Hepatocyte (in vitro differentiated cells): Measurements from ENCODE around the gene MAP4K5.

Source experiments
- EZH2phosphoT487 ChIP-seq: fragments of 200-600 bp; sonication (generic); IDR thresholded peaks from one replicate; pipeline ENCODE4 v1.6.1; 2018; ENCODE audit warnings: antibody characterized with exemption, mild to moderate bottlenecking, low read depth, moderate library complexity; ENCODE audit not compliant: unreplicated experiment, severe bottlenecking
- TF ChIP-seq, protein P1 (sequence below): fragments of 200-600 bp; sonication (generic); IDR thresholded peaks from 2 replicates; pipeline ENCODE4 v1.5.1; 2016; ENCODE audit warnings: antibody characterized with exemption, mild to moderate bottlenecking; ENCODE audit not compliant: poor library complexity

- TF ChIP-seq, protein P1, sequence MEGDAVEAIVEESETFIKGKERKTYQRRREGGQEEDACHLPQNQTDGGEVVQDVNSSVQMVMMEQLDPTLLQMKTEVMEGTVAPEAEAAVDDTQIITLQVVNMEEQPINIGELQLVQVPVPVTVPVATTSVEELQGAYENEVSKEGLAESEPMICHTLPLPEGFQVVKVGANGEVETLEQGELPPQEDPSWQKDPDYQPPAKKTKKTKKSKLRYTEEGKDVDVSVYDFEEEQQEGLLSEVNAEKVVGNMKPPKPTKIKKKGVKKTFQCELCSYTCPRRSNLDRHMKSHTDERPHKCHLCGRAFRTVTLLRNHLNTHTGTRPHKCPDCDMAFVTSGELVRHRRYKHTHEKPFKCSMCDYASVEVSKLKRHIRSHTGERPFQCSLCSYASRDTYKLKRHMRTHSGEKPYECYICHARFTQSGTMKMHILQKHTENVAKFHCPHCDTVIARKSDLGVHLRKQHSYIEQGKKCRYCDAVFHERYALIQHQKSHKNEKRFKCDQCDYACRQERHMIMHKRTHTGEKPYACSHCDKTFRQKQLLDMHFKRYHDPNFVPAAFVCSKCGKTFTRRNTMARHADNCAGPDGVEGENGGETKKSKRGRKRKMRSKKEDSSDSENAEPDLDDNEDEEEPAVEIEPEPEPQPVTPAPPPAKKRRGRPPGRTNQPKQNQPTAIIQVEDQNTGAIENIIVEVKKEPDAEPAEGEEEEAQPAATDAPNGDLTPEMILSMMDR = no peak
- no peak for TF ChIP-seq EZH2phosphoT487
Measured at GRCh38 chr14:50575769-50576168, 43.4 kb upstream of the MAP4K5 start.
